Ishikawa (cell line): ENCODE data around the gene WWOX.

Experiments used
- CEBPB ChIP-seq: IDR thresholded peaks from 2 replicates; pipeline ENCODE4 v1.6.1; 2012
- CREB1 ChIP-seq: IDR thresholded peaks from 2 replicates; pipeline ENCODE4 v1.6.1; 2012; ENCODE audit warnings: low read depth
- EGR1 ChIP-seq: IDR thresholded peaks from 2 replicates; pipeline ENCODE4 v1.6.1; 2012
- EP300 ChIP-seq: IDR thresholded peaks from 2 replicates; pipeline ENCODE4 v1.6.1; 2012; ENCODE audit warnings: borderline replicate concordance
- FOXM1 ChIP-seq: IDR thresholded peaks from 2 replicates; pipeline ENCODE4 v1.6.1; 2012; ENCODE audit warnings: low read depth, borderline replicate concordance
- MAX ChIP-seq: IDR thresholded peaks from 2 replicates; pipeline ENCODE4 v1.6.1; 2012
- NFIC ChIP-seq: IDR thresholded peaks from 2 replicates; pipeline ENCODE4 v1.6.1; 2012
- RAD21 ChIP-seq: IDR thresholded peaks from 2 replicates; pipeline ENCODE4 v1.6.1; 2012; ENCODE audit warnings: low read depth
- REST ChIP-seq: IDR thresholded peaks from 2 replicates; pipeline ENCODE4 v1.6.1; 2012; ENCODE audit warnings: low read depth, mild to moderate bottlenecking
- TAF1 ChIP-seq: IDR thresholded peaks from 2 replicates; pipeline ENCODE4 v1.6.1; 2012; ENCODE audit warnings: low read depth, mild to moderate bottlenecking
- TCF12 ChIP-seq: IDR thresholded peaks from 2 replicates; pipeline ENCODE4 v1.6.1; 2012; ENCODE audit warnings: low read depth
- TEAD4 ChIP-seq: IDR thresholded peaks from 2 replicates; pipeline ENCODE4 v1.6.1; 2012
- USF1 ChIP-seq: IDR thresholded peaks from 2 replicates; pipeline ENCODE4 v1.6.1; 2012
- YY1 ChIP-seq: IDR thresholded peaks from 2 replicates; pipeline ENCODE4 v1.6.1; 2012; ENCODE audit warnings: low read depth
- ZBTB7A ChIP-seq: IDR thresholded peaks from 2 replicates; pipeline ENCODE4 v1.6.1; 2012; ENCODE audit warnings: low read depth

WWOX gene

GRCh38 chr16:78195797-78196196 is 96.3 kb downstream of the WWOX start:
- TF ChIP-seq FOXM1 (no peak), TEAD4 (no peak), EP300 (no peak), USF1 (no peak)

GRCh38 chr16:78196502-78196901 is 97.0 kb downstream of the WWOX start:
- no peak for TF ChIP-seq TAF1
- no peak for TF ChIP-seq MAX
- no peak for TF ChIP-seq EP300
- TF ChIP-seq YY1: no peak
- TF ChIP-seq REST: no peak
- TF ChIP-seq FOXM1: no peak
- TF ChIP-seq TCF12: no peak
- no peak for TF ChIP-seq USF1
- TF ChIP-seq CREB1: no peak
- no peak for TF ChIP-seq NFIC
- TF ChIP-seq RAD21: no peak
- no peak for TF ChIP-seq TEAD4

- TF ChIP-seq CEBPB (no peak), TEAD4 (no peak), EGR1 (no peak), YY1 (no peak), RAD21 (no peak), TCF12 (no peak), CREB1 (no peak), MAX (no peak), ZBTB7A (no peak), NFIC (no peak), EP300 (no peak), USF1 (no peak), TAF1 (no peak), REST (no peak), FOXM1 (no peak)
Measured at GRCh38 chr16:78198288-78198687, 98.8 kb downstream of the WWOX start.

- TF ChIP-seq REST (no peak), CEBPB (no peak), EGR1 (no peak), NFIC (no peak), USF1 (no peak), FOXM1 (no peak), EP300 (no peak), YY1 (no peak), TEAD4 (no peak), MAX (no peak), TAF1 (no peak), CREB1 (no peak), TCF12 (no peak), RAD21 (no peak), ZBTB7A (no peak)
Measured at GRCh38 chr16:78199325-78200022, 100.0 kb downstream of the WWOX start.
